Osteoblast (primary cell): Measurements from ENCODE around the gene TGDS. TPM values are rescaled to one million over a fixed set of nuclear protein-coding genes. Genes with fewer than 3 reads are reported as not detected.

Experiments used
- DNase-seq: peaks from one replicate; pipeline ENCODE4 v3.0.0; 2011; ENCODE audit warnings: low spot score, mixed read lengths; ENCODE audit not compliant: insufficient read length; ENCODE audit errors: missing footprints
- H2AFZ ChIP-seq: 2 replicates; pipeline ENCODE4 v1.6.0; 2011; ENCODE audit warnings: mild to moderate bottlenecking, low read length
- H3K27ac ChIP-seq: 2 replicates; pipeline ENCODE4 v1.5.1; 2011; ENCODE audit warnings: mild to moderate bottlenecking, low read depth, low read length, moderate library complexity
- H3K27me3 ChIP-seq: 2 replicates; pipeline ENCODE4 v1.6.0; 2012; ENCODE audit warnings: mild to moderate bottlenecking, control low read depth, inconsistent platforms, low read length, moderate library complexity; ENCODE audit not compliant: insufficient read depth
- H3K36me3 ChIP-seq: 2 replicates; pipeline ENCODE4 v1.5.1; 2011; ENCODE audit warnings: mild to moderate bottlenecking, low read length, control low read depth, moderate library complexity; ENCODE audit not compliant: insufficient read depth
- H3K4me1 ChIP-seq: 2 replicates; pipeline ENCODE4 v1.5.1; 2011; ENCODE audit warnings: mild to moderate bottlenecking, low read length, control low read depth, moderate library complexity; ENCODE audit not compliant: insufficient read depth
- H3K4me2 ChIP-seq: 2 replicates; pipeline ENCODE4 v1.6.0; 2011; ENCODE audit warnings: mild to moderate bottlenecking, low read length; ENCODE audit not compliant: insufficient read depth
- H3K4me3 ChIP-seq: fragments of 200-600 bp; sonication (generic); 3 replicates; pipeline ENCODE4 v1.5.1; 2012; ENCODE audit warnings: mild to moderate bottlenecking, low read length, inconsistent platforms; ENCODE audit not compliant: insufficient read depth
- H3K79me2 ChIP-seq: 2 replicates; pipeline ENCODE4 v1.6.0; 2012; ENCODE audit warnings: mild to moderate bottlenecking, low read length, control low read depth, inconsistent platforms; ENCODE audit not compliant: insufficient read depth
- H3K9me3 ChIP-seq: 2 replicates; pipeline ENCODE4 v1.5.1; 2011; ENCODE audit warnings: low read depth, low read length, control low read depth
- H4K20me1 ChIP-seq: 2 replicates; pipeline ENCODE4 v1.6.0; 2012; ENCODE audit warnings: mild to moderate bottlenecking, low read length, control low read depth; ENCODE audit not compliant: insufficient read depth
- total RNA-seq: library from RNA; depleted of rRNA; stranded (reverse); fragments of >200 nt; gene quantifications from 2 replicates; pipeline ENCODE4 v1.2.3, GENCODE V29; 2012
- TF ChIP-seq, protein P1 (sequence below): IDR thresholded peaks from 2 replicates; pipeline ENCODE4 v1.5.1; 2011; ENCODE audit warnings: mild to moderate bottlenecking, low read depth, low read length, moderate library complexity; ENCODE audit errors: extremely low read depth

TGDS gene
- total RNA-seq, 1 donor = 11.9 TPM

- H3K27ac ChIP-seq = no peak overlapping the region
- H3K27me3 ChIP-seq = no peaks in the 10 kb centered on the region
- no peaks in the 10 kb centered on the region for H3K79me2 ChIP-seq
- H3K36me3 ChIP-seq = no peaks in the 10 kb centered on the region
- no peaks in the 10 kb centered on the region for H4K20me1 ChIP-seq
- H3K4me1 ChIP-seq = no peaks in the 10 kb centered on the region
- no peaks in the 10 kb centered on the region for H3K9me3 ChIP-seq
- H3K4me3 ChIP-seq = no peak overlapping the region
- H2AFZ ChIP-seq = no peak overlapping the region
- no peak overlapping the region for H3K4me2 ChIP-seq
- TF ChIP-seq, protein P1, sequence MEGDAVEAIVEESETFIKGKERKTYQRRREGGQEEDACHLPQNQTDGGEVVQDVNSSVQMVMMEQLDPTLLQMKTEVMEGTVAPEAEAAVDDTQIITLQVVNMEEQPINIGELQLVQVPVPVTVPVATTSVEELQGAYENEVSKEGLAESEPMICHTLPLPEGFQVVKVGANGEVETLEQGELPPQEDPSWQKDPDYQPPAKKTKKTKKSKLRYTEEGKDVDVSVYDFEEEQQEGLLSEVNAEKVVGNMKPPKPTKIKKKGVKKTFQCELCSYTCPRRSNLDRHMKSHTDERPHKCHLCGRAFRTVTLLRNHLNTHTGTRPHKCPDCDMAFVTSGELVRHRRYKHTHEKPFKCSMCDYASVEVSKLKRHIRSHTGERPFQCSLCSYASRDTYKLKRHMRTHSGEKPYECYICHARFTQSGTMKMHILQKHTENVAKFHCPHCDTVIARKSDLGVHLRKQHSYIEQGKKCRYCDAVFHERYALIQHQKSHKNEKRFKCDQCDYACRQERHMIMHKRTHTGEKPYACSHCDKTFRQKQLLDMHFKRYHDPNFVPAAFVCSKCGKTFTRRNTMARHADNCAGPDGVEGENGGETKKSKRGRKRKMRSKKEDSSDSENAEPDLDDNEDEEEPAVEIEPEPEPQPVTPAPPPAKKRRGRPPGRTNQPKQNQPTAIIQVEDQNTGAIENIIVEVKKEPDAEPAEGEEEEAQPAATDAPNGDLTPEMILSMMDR = no peak
- DNase-seq = peak; percentile 65
These were observed 71.5 kb downstream of the TGDS start for GRCh38 chr13:94524407-94524806.

Other genes with a start within 250 kb of the TGDS start
- under 0.01 and 0.29 TPM in 2 replicates for gene DCT, start 116.5 kb downstream of the TGDS start, total RNA-seq
- 8.7 and 9.4 TPM in 2 replicates for gene GPR180, start 5.7 kb upstream of the TGDS start, total RNA-seq
- not detected in 2 replicates for gene SOX21, start 116.4 kb upstream of the TGDS start, total RNA-seq